ENCODE measurements around the gene TICRR.

- TF ChIP-seq EP300 (IDR thresholded peaks at IDR 0.05; ENCODE audit: borderline replicate concordance) (no peak), CEBPB (IDR thresholded peaks at IDR 0.05) (no peak), CREB1 (IDR thresholded peaks at IDR 0.05; ENCODE audit: low read depth) (no peak), TAF1 (IDR thresholded peaks at IDR 0.05; ENCODE audit: low read depth) (no peak), REST (IDR thresholded peaks at IDR 0.05; ENCODE audit: low read depth) (no peak)
These were observed 65.8 kb downstream of the TICRR start for GRCh38 chr15:89641053-89641452.
